ENCODE results near the gene TMEM259.

Gene TMEM259

DNA sequence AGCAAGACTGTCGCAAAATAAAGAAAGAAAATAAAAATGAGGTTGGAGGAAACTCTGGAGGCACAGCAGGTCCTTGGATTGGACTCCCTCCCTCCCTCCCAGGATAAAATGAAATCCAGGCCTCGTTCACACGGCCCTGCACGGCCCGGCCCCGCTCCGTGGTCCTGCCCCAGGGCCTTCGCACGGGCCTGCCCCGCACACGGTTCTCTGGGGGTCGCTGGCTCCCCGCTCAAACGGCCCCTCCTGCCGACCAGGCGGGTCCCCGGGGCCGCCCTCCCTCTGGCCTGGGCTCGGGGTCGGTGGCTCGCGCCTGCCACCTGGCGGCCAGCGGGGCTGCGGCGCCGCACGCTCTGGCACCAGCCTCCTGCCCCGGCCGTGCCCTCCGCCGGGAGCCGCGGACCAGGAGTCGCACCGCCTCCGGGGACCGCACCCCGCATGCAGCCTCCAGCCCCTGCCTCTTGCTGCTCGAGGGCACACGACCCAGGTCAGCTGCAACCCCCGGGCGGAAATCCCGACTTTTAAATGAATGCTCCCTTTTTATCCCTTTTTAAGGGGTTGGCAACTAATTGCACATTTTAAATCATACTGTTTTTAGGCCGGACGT, 38.3 kb downstream of the TMEM259 start:
- no peak for DNase-seq

DNA sequence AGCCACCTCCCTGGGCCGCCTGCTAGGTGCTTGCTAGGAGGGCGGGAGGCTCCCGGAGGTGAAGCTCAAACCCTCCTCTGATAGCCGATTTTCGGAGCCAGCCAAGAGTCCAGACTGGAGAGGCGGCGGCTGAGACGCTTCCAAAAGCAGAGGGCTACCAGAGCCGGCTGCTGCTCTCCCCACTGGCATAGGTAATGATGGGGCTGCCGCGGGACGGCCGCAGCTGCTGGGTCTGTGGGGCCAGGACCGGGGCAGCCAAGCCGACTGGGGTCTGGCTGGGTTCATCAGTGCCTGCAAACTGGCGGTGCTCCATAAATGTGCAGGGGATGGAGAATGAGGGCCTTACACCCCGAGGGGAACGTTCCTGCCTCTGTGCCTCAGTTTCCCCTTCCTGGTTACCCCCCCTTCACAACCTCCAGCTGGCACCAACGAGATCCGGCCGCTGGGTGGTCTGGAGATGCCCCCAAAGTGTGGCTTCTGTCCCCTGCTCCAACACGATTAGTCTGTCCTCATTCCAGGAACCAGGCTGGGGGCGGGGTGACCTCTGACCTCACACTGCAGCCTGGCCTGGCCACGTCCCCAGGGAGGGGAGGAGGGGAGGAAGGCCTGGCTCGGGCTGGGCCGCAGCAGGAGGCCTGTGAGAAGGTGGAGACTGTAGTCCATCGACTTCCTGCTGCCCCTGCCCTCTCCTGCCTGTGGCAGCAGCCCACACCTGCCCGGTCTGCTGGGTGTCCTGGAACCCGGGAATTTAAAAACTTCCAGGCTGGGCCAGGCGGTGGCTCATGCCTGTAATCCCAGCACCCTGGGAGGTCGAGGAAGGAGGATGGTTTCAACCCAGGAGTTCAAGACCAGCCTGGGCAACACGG, 40.6 kb downstream of the TMEM259 start:
- DNase-seq, result no peak

DNA sequence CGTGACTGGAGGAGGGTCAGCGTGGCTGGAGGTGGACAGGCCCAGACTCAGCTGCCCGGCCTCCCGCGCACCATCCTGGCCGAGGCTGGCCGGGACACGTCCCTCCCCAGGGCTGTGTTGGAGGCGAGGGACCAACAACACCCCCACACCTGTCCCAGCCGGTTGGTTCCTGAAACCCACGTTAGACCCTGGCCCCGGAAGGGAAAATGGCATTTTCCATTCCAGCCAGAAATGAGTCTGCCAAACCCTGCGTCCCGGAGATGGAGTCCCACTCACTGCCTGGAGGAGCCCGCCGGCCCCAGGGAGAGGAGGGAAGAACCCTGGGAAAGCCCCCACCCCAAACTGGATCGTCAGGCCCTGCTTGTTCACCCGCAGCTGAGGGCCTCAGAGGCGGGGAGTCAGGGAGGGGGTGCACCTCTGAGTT, 41.6 kb downstream of the TMEM259 start:
- no peak for DNase-seq

DNA sequence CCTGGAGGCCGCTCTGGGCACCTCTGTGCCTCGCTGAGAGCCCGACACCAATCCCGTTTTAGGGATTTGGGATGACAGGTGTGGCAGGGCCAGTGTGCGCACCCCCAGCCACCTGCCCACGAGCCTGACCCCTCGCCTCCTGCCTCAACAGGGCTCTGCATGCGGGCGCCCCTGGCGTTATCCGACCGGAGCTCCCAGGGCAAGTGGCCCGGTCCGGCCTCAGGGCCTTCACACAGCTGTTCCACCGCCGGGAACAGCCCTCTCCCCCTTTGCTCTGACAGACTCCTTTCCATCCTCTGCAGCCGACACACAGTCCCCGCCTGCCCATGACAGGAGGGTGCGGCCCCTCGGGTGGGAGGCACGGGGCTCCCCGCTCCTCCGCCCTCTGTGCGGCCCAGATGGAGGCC, 43.9 kb downstream of the TMEM259 start:
- DNase-seq, result no peak

DNA sequence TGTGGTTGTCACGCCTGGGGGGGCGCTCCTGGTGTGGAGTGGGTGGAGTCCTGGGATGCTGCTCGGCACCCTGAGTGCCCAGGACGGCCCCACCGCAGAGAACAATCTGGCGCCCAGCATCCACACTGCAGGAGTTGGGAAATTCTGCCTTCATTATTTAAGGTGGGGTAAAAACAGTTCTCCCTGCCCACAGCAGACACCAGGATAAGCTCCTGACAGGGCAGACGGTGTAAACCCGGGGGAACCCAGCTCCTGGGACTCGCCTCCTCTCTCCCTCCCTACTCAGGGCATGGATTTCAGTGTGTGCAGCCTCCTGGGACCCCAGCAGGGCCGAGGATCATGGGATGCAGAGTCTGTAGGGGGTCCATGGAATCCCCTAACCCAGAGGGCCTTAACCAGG, 44.4 kb downstream of the TMEM259 start:
- no peak for DNase-seq

GRCh38 chr19:974564-975257, 46.2 kb downstream of the TMEM259 start:
- no peak for DNase-seq

DNA sequence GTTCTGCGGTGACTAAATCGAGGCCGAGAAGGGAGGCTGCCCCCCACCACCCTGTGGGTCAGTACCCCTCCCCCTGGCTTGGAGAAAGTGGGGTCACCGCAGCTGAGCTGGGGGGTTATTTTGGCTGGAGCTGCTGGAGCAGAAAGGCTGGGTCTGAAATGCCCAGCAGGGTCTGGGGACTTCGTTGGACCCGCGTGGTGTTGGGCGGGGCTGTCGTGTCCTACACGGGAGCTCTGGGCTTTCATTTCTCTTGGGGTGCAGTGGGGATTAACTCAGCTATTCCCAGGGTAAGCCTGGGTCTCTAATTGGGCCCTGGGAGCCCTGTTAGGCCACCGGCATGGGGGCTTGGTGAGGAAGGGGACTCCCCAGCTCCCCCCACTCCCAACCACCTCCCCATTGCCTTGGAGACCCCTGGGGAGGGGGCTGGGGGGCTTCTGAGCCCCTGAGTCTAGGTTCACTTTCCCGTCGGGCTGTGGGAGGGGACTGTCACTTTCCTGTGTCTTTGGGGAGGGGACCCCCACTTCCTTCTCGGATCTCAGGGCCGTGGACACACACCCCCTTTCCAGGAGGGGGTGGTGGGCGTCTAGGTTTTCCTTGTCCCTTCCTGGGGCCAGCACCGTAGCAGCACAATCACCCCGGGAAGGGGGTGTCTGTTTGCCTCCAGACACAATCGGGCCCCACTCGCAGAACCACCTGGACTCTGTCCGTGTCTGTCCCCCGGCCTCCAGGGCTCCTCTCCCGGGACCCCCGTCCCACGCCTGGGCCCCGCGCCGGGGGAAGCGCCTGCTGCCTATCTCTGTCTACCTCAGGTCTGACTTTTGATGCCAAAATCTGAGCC, 47.0 kb downstream of the TMEM259 start:
- DNase-seq, result no peak

DNA sequence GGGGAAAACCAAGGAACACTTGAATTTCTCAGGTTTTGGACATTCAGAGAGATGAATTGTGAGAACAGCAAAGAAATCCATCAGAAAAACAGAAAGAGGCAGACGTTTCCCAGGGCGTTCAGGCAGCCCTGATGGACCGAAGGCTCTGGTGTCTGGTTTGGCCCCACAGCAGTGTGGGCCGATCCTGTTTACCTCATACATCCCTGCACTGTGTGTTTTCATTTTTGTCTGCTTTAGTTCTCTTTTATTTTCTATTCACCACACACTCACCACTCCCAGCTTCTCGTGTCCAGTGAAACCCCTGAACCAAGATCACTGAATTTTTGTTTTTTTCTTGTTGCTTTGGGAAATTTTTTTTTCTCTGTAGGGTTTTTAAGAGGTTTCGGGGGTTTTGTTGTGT, 48.6 kb downstream of the TMEM259 start:
- no peak for DNase-seq

- DNase-seq, result no peak
These were observed 49.1 kb downstream of the TMEM259 start for GRCh38 chr19:971795-972194.

GRCh38 chr19:970695-971094, 50.2 kb downstream of the TMEM259 start:
- no peak for DNase-seq

- DNase-seq, result no peak
These were observed 54.3 kb downstream of the TMEM259 start for GRCh38 chr19:966485-967088.

GRCh38 chr19:964761-965694, 55.9 kb downstream of the TMEM259 start:
- DNase-seq, result no peak

DNA sequence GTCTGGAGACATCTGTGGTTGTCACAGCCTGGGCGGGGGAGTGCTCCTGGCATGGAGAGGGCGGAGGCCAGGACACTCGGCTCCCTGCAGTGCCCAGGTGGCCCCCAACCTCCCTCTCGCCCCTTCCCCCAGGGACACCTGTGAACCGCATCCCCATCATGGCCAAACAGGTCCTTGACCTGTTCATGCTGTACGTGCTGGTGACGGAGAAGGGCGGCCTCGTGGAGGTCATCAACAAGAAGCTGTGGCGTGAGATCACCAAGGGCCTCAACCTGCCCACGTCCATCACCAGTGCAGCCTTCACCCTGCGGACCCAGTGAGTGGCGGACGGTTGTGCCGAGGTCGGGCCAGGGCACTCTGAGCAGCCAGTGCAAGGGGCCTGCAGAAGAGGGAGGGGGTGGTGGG, 56.8 kb downstream of the TMEM259 start:
- no peak for DNase-seq

GRCh38 chr19:963486-963951, 57.4 kb downstream of the TMEM259 start:
- DNase-seq, result no peak

DNA sequence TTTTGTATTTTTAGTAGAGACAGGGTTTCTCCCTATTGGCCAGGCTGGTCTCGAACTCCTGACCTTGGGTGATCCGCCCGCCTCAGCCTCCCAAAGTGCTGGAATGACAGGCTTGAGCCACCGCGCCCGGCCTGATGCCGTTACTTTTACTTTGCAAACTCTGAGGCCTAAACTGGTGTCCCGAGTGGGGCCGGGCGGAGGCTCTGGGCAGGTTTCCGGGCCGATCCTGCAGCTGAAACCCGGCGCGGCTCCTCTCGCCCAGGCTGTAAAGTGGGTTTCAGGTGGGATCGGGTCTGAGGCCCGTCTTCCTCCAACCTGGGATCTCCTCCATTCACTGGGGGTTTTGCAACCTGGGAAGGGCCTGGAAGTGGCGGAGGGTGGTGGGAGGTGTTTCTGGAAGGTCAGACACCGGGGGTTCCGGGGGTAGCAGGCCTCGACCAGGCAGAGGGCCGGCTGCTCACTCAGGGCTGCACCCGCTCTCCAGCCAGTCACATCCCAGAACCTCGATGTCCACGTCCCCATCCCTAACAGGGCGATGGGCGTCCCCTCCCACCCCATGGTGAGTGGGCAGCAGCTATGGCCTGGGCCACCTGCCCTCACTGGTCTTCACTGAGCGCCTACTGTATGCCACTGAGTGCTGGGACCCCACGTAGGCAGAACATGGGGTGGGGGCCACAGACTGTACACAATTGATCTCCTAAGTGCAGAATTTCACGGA, 58.1 kb downstream of the TMEM259 start:
- DNase-seq, result no peak

- no peak for DNase-seq
These were observed 58.9 kb downstream of the TMEM259 start for GRCh38 chr19:961866-962620.

GRCh38 chr19:960601-960938, 60.4 kb downstream of the TMEM259 start:
- no peak for DNase-seq

GRCh38 chr19:960020-960419, 60.9 kb downstream of the TMEM259 start:
- DNase-seq, result no peak
